NCI-H2029 treated with DMSO at 0.1 percent for 48 hours (cell line): ENCODE measurements around the gene UBL7.

Experiments used
- DNase-seq: peaks from one replicate; lab custom pipeline; 2025; lab: John Stamatoyannopoulos, UW

UBL7 gene

DNA sequence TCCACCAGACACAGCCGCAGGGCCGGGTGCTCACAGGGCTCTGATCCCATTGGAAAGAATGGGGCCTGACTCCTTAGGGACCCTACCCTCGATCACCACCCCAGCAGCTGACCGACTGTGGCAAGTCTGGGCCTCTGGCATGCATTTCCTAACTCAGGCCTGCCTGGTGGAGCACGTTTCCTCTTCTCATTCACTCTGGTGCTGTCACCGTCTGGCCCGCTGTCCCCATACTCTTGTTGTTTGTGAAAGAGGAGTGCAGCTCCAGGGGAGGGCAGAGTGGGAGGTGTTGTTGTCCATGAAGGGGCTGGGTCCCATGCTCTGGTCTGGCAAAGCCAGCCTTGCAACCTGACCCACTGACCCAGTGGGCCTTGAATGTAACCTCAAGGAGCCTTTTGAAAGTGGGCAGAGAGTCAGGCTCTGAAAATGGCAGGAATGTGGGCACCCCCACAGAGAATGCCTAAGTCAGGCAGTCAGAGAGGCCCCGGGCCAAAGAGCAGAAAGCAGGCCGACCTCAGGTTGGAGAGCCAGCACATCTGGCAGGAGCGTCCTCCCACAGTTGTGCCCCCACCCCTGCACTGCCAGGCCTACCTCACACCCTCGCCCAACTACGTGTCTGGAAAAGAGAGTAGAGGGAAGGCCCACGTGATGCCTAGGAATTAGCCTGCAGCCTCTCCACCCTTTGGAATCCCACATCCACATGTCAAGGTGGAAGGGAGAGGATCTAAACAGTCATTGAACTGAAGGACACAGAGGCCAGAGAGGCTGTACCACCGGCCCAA lies 38.1 kb downstream of the UBL7 start:
- DNase-seq: no peak

DNA sequence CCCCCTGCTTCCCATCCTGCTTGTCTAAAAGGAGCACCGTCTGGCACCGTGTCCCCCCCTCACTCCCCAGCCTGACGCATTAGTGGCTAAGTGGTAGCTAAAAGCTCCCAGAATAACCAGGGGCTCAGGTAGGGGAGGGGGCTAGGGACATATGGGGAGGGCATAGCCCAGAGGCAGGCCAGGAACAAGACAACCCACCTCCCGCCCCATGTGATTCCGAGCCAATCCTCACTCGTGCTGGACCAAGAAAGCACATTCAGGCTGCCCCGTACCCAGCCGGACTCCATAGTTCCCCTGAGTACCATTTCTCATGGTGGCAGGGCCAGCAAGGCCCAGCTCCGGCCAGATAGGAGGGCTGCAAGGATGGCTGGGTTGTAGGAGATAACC lies 38.7 kb downstream of the UBL7 start:
- DNase-seq: no peak

DNA sequence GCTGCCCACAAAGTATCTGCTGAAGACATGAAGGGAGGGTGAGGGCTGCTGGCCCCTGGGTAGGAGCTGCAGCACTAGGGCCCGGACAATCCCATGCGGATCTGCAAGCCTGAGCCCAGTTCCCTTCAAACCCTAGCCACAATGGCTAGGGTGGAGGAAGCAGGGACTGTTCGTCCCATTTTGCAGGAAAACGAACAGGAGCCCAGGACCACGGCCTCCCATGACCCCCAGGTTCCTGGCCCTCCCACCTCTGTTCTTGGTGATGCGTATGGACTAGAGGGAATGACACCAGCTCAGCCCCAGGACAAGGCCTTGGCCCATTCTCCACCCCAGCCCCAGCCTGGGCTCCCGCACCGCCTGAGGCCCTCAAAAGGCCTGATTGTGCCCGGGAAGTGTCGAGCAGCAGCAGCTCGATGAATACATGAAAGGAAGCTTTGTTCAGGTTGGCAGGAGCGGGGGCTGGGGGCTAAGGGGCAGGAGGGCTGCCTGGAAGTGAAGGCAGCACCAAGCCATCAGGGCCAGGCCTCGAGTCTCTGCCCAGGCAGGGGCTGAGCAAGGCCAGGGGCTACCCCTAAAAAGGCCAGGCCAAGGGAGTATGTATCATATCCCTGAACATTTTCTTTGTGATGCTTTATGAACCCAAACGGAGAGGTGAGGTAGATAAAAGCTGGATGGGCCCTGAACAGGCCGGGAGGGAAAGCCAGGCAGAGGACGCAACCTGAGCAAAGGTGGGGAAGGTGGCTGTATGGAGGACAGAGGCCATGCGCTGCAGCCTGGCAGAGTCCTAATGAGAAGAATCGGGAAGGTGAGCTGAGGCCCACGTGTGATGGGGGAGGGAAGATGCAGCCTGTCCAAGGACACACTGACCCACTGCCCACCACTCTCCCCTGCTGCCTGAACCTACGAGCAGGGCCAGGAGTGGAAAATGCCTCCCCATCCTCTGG lies 39.4 kb downstream of the UBL7 start:
- no peak for DNase-seq

DNA sequence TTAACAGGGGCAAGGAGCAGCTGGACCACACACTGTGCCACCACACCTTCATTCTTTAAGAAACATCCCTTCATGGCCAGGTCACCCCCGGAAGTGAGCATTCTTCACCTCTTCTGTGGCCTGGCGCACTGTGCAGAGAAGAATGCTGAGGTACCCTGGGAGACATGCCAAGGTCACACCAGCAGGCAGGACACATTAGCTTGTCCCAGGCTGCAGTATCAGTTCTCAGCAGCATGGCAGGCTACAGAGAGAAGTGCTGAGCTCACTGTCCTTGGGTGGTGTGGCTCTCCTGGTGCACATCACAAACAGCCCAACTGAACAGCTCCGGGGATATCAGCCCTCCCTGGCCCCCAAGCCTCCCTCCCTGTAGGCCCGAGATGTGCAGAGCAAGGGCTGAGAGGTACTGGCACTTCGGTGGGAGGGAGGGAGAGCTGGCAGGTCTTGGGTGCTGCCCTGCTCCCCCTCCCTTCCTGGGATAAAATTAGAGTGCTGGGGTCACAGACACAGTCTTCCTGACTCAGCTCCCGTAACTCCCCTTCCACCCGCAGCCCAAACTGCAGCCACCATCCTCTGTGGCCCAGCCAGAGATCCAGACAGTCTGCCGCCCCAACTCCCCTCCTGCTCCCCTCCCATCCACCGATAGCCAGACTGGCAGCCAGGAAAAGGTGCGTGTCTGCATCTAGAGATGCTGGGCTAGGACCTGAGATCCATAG lies 40.6 kb downstream of the UBL7 start:
- DNase-seq: no peak

DNA sequence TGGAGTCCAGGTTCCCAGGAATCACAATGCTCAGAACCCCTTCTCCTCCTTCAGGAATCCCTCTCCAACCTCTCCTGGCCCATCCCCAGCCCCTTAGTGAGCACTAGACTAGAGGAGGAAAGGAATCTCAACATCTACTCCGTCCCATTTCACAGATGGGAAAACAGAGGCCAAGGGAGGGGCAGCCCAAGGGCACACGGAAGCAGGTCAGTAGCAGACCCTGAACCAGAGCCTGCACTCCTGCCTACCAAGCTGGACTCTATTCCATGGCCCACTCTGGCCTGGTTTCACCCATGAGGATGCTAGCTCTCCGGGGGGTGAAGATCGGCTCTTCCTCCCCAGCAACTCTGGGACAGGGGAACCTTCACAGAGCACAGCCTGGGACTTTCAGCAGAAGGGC lies 41.5 kb downstream of the UBL7 start:
- no peak for DNase-seq

DNA sequence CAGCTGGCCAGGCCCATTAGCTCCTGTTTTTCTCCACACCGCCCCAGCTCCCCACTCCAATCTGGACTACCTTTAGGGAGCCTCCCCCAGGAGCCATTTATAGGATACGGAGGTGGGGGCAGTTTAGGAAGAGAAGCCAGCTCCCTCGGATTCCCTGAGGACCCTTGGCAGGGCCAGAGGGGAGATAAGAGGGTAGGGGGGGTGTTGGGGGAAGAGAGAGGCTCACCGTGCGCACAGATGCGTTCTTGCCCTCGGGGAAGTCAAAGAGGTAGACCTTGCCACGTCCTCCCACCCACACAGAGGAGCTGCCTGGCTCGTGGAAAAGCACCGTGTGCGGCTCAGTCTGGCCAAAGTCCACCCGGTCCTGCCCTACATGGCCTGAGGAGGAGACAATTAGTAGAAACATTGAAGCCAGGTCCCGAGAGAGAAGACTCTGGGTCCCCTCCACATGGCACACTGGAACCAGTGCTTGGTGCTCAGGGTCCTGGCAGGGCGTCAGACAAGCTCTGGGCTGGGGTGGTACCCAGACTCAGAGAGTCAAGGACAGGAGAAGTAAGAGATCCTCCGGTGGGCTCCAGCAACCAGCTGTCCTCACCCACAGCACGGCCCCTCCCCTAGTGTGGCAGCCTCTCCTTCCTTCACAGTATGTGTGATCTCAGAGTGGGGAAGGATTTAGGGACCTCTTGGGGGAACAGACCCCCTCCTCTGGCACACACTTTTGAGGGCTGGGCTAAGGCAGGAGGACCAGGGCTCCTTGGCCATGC lies 42.2 kb downstream of the UBL7 start:
- no peak for DNase-seq

DNA sequence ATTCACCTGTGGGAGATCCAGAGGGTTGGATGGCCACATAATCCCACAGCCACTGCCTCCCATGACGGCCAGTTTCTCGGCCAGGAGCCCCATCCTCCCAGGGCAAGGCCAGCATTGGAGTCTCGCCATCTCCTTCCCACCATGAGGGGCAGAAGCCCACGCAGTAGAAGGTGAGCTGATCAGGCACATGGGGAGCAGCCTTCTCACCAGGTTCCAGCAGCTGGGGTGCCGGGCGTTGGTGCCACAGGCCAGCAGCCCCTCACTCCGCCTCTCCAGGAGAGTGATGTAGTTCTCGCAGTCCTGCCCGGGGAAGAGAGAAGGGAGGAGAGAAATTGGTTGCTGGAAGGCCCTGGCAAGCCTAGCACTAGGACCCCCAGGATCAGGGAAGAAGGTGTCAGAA lies 43.3 kb downstream of the UBL7 start:
- no peak for DNase-seq

DNA sequence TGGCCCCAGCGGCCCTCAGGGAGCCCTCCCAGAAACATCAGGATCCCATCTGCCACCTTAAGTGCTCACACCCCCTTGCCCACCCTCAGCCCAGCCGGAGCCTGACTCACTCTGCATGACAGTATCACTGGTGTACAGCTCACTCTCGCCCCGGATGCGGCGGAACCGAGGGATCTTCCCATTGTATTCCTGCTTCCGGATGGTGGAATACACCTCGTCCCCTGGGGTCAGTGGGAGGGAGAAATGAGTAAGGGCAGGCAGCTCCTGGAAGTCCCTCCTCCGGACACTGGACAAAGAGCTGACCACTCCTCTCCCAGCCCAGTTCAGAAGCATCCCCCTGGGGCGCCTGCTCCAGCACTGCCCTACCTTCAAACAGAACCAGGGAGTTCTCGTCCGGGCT lies 43.7 kb downstream of the UBL7 start:
- DNase-seq: no peak

DNA sequence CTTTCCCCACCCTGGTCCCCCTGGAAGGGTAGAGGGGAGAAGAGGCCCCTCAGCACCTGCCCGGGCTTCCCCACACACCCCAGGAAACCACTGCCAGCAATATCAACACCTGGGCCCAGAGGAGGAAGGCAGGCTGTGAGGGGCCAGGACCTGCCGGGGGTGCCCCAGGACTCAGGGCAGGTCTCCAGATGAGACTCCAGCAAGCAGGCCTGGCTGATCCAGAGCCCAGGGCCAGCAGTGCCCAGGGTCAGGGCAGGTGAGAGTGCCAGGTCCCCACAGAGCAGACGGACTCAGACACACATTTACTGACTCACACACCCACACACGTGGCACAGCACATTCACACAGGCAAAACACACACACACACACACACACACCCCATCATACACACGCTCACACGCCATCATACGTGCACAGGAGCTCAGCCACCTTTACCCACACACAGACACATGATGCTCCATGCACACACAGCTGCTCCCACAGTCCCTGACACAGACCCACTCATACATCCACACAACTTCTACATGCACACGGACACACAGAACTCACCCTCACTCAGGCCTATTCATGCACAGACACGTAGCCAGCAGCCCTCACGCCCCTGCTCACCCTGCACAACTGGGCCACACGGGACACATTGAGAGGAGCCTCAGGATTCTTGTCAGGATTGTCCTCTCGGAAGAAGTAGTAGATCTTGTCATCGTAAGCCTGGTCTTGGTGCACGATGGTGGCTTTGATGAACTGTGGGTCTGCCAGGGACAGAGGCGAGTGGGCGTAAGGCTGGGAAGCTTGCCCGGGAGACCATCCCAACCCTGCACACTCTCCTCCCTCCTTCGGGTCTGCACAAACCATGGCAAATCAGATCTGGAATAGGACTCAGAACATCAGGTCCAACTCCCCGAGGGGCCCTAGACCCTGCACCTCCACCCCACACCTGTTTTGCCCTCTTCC lies 44.7 kb downstream of the UBL7 start:
- DNase-seq: no peak

DNA sequence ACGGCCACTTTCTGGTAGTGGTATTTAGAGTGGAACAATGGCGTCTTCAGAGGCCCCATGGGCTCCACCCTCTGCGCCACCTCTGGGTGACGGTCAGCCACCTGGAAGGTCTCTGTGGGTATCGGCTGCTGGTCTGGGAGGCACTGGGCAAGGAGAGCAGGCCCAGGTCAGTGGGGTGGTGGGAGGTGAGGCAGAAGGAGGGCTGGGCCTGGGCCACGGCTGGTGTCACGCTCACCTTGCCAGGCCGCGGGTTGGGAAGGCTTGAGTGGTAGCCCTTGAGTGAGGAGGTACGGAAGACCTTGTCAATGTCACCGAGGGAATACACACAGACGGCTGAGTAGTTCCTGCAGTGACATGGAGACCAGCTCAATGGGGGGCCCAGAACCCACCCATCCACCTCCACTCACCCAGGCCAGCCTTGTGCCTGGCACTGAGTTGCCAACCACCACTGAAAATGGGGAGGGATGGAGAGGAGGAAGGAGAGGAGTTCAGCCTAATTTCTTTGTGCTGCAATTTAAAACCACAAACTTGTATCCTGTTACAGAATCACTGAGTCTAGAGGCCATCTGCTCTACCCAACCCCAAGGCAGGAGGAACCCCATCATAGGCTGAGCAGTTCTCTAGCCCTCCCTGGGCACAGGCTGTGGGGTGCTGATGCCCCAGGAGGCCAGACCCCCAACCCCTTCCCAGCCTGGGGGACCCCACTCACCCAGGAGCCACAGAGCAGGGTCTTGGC lies 46.2 kb downstream of the UBL7 start:
- no peak for DNase-seq

DNA sequence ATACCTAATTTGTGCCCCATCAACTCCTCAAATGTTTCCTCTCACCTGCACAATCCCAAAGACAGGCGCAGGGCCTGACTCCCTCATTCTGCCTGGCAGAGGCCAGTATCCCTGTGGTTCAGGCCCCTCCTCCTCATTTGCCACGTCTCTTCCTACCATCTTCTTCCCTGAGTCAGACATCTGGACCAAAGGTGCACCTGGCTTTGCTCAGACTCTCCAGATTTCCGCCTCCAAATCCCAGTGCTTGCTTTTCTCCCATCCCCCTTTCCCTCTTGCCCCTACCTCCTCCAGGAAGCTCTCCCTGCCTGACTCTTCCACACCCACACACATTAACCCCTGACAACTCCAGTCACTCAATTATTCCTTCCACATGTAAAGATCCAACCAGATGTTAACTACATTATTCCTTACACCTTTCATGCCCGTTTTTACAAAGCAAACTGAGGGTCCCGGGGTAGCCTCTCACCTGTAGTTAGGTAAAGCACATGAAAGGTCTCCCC lies 46.8 kb downstream of the UBL7 start:
- DNase-seq: no peak

DNA sequence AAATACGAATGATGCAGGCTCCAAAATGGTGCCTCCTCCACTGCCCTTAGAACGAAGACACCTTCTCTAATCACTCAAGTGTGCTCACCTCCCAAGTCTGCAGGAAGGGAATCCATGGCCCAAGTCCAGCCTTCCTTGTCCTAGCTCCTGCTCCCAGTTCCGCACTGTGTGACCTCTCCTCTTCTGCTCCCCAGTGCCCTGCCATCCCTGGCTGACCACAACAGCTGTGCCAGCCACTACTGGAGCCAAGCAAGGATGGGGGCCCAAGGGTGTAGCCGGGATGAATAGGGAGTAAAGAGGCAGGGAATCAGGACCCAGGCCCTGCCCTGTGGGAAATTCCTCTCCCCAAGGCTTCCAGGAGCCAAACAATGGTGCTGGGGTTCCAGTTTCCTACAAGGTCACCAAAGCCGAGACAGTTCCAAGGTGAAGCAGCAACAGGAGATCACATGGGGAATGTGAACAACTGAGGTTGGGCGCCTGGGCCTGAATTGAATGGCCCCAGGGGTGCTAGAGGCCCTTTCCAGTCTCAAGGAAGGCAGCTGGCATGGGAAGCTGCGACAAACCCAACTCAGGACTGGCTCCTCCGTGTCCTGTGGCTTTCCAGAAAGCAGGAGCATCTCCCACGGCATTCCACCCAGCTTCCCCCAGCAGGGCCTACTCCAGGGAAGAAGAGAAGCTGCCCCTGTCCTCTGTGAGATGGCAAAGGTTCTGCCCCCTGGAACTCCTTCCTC lies 47.4 kb downstream of the UBL7 start:
- DNase-seq: no peak

DNA sequence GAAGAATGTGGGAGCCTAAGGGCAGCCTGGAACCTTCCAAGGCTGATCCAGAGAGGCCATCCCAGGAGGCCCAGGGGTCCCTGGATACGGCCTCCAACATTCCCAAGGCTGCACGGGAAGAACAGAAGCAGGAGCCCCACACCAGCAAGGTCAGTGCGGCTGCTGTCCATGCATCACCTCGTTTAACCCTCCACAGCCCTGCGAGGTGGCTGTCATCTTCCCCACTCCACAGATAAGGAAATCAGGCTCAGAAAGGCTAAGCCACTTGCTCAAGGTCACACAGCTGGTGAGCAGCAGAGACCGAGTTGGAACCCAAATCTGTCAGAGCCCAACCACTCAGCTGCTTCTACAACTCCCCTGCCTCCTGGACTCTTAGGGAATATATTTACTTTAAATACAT lies 48.8 kb downstream of the UBL7 start:
- no peak for DNase-seq

DNA sequence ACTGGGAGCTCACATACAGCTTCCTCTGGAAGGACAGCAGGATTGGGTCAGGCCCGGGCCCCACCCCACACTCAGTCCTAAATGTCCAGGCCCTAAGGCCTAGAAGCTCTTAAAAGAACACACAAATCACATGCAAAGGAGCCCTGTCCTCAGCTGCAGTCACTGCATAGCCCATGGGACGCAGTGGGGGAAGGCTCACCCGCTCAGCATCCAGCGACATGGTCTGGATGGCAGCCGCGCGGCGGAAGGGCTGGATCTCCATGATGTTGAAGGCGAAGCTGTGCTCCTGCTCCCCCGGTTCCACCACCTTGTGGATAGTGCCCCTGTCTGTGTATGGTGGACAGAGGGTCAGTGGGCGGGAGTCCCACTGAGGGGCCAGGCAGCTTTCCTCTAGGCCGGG lies 49.3 kb downstream of the UBL7 start:
- no peak for DNase-seq

DNA sequence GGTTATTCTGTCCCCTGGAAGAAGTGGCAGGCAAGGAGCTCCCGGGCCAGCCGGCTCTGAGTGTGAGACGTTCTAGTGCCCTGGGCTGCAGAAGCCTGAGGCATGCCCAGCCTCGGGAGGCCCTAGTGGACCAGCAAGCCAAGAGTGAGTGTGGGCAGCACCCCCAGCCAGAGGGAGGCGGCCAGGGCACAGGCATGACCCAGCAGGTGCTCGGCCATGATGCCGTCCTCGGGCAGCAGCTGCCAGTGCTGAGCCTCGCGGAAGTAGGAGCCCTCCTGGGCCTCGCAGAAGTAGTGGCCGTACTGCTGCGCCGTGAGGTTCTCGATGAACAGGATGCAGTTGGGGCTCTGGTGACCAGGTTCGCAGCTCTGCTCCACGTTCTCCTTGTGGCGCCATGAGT lies 50.5 kb downstream of the UBL7 start:
- no peak for DNase-seq

DNA sequence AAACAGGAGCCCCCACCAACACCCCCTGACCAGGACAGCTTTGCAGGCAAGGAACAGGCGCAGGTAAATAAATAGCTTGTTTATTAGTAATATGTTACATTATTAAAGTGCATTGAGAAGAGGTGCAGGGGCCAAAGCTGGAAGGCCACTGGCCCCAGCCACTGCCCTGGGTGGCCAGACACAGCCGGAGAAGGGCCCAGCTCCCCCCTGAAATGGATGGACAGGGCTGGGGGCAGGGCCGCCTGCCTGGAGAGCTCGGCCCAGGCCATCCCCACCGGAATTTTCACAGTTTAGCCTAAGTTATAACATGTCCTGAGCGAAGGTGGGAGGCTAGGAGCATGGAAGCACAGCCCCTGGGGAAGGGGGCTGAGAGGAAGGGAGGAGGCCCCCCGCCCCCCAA lies 51.7 kb downstream of the UBL7 start:
- no peak for DNase-seq

DNA sequence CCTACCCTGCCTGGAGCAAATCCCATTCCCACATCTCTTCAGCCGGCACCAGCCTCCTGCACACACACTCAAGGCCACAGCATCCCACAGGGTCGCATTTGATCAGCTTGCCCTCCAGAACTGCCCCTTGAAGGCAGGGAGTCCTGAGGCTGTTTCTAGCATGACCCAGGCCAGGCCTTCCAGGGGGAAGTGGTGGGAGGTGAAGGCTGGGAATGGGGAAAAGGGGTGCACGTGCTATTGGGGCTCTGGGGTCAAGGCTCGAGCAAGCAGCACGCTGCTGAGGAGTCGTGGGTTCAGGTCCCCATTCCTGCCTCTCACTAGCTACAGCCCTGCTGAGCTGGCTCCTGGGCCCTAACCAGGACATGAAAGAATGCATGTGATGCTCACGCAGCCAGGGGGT lies 52.1 kb downstream of the UBL7 start:
- DNase-seq: no peak

DNA sequence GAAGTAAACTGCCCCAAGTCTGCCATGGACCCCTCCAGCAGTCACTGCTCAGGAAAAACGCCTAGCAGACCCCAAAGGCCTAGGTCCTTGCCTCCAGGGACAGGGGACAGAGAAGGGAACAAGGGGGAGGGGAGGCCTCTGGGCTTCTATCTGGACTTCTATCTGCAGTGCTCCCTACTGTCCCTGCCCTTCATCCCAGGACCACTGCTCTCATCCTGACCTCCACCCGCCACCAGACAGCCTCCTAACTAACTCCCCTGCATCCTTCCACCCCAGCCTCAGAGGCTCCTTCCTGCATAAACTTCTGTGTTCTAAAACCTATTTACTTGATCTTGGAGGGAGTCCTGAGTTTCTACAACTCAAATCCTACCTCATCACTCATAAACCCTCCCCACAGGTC lies 52.6 kb downstream of the UBL7 start:
- no peak for DNase-seq

DNA sequence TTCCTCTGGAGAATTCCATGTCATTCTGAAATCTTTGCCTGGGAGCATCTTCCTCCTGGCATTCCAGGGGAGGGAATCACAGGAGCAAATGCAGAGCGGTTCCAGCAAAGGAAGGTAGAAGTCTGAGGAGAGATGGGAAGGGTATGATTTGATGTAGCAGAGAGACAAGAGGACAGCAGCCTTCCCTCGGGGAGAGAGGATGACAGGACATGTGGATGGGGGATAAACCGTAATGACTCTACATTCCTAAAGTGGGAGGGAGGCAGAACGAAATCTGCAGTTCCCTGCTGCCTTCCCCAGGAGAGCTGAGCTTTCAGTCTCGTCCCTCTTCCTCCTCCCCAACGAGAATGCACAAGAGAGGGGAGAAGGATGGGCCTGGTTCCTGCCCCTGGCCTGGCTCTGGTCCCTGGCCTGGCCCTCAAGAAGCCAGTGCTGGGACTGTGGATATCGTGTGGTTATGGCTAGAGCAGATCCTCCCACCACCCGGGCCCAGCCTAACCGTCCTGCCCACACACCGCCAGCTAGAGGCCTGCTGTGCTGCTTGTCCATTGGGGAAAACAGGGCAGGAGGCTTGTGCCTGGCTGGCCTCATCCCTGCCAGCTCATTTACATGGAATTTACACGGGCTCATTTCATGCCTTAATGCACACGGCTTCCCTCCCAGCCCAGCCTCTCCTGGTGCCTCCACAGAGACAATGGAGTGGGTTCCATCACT lies 53.8 kb downstream of the UBL7 start:
- DNase-seq: no peak
